GM21576 (cell line): ENCODE results near the gene MAP4K4.
A peak's percentile ranks its signal among the peaks of the same experiment; 100 is the strongest.
"Not testable (repeated sequence)": the region's sequence is repeated elsewhere in the genome, so short reads cannot be mapped to it uniquely, and the experiment has no call there.

Experiments
- ATAC-seq: cut with Tn5 transposase; IDR thresholded peaks from one replicate; pipeline ENCODE4 v1.9.1; 2021; ENCODE audit warnings: mild to moderate bottlenecking, moderate library complexity; ENCODE audit not compliant: unreplicated experiment

The MAP4K4 gene

DNA sequence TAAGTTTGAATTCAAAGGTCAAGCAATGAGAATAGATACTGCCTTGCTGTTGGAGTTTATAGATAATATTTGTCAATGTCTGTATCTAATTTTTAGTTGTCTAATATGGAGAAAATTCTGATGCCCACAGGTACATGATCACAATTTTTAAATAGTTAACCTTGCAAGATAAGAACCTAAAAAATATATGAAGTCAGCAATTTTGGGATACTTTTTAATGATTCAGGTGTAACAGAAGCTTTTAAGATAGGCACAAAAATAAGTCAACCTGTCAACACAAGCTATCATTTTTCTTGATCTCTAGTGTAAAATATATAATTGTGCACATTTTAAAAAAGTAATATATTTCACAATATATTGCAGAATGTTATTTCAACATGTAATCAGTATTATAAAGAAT lies 201.8 kb downstream of the MAP4K4 start:
- ATAC-seq = no peak

GRCh38 chr2:101899871-101900270 lies 202.4 kb downstream of the MAP4K4 start:
- no peak for ATAC-seq

GRCh38 chr2:101900375-101900774 lies 202.9 kb downstream of the MAP4K4 start:
- ATAC-seq = peak; percentile 69

DNA sequence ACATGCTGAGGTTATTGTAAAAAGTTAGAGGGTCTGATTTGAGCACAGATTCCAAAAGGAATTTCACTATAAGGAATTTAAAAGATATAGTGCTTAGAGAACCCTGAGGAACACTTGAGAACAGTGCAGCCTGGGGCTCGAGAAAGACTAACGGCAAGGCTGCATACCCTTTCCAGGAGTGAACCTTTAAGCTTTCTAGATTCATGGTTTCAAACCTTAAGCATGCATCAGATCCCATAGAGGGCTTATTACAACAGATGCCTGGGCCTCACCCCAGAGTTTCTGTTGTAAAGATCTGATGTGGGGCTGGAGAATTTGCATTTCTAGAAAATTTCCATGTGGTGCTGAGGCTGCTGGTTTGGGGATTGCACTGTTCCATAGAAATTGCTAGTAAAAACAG lies 203.7 kb downstream of the MAP4K4 start:
- no peak for ATAC-seq

GRCh38 chr2:101902169-101902568 lies 204.7 kb downstream of the MAP4K4 start:
- ATAC-seq = no peak

GRCh38 chr2:101904916-101905315 lies 207.4 kb downstream of the MAP4K4 start:
- ATAC-seq = no peak

GRCh38 chr2:101905746-101906336 lies 208.3 kb downstream of the MAP4K4 start:
- no peak for ATAC-seq

DNA sequence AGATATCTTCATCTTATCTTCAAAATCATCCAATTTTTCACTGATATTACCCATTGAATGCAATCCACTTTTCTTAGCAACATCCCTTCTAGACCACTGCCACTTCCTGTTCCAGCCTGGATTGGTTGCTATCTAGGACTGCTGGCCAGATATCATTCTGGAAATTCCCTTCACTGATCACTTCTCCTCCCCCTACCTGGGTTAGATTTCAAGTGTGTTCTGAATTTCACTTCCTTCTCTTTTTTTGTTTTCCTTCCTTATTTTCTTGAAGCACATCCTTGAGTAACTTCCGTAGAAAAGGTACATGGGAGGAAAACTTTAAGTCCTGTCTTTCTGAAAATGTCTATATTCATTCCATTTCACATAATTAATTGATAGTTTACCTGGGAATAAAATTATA lies 212.3 kb downstream of the MAP4K4 start:
- no peak for ATAC-seq

DNA sequence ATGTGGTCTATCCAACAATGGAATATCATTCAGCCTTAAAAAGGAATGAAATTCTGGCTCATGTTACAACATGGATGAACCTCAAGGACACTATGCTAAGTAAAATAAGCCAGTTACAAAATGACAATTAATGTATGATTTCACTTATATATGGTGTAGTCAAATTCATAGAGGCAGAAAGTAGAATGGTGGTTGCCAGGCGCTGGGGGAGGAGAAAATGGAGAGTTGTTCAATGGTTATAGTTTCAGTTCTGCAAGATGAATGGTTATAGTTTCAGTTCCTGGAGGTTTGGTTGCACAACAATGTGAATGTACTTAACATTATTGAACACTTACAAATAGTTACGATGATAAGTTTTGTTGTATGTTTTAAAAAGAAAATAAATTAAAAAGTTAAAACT lies 215.0 kb downstream of the MAP4K4 start:
- peak; percentile 69 for ATAC-seq

DNA sequence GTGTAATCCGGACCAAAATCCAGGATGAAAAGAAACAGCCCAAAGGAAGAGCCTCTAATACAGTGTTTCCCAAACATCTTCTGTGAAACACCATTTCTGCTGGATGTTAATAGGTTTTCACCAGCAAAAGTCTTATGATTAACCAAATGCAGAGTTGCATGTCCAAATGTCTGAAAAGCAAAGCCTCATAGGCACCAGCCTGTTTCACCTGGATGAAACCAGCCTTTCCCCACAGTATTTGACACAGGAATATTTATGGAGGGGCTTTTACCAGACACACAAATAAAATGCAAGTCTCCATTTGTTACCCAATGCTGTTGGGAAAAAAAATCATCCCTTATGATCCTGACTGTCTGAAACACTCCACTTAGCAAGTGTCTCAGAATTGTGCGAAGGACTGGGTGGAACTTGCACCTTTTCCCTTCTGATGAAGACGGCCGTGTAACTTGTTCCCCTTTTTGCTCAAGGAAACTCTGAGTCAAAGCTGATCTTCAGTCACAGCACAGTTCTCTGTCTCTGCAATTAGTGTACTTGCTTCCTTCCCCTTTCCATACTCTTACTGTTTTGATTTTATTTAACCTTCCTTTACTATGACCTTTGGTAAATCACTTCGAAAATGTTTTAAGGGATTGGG lies 223.9 kb downstream of the MAP4K4 start:
- ATAC-seq = no peak

GRCh38 chr2:101921953-101922325 lies 224.4 kb downstream of the MAP4K4 start:
- no peak for ATAC-seq

DNA sequence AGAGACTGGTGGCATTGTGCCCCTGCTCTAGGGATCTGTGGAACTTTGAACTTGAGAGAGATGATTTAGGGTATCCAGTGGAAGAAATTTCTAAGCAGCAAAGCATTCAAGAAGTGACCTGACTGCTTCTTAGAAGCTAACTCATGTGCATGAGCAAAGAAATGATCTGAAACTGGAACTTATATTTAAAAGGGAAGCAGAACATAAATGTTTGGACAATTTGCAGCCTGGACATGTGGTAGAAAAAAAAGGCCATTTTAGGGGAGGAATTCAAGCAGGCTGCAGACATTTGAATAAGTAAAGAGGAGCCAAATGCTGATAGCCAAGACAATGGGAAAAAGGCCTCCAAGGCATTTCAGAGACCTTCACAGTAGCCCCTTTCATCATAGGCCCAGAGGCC lies 226.8 kb downstream of the MAP4K4 start:
- ATAC-seq = not testable (repeated sequence)

GRCh38 chr2:101930019-101930418 lies 232.5 kb downstream of the MAP4K4 start:
- no peak for ATAC-seq

DNA sequence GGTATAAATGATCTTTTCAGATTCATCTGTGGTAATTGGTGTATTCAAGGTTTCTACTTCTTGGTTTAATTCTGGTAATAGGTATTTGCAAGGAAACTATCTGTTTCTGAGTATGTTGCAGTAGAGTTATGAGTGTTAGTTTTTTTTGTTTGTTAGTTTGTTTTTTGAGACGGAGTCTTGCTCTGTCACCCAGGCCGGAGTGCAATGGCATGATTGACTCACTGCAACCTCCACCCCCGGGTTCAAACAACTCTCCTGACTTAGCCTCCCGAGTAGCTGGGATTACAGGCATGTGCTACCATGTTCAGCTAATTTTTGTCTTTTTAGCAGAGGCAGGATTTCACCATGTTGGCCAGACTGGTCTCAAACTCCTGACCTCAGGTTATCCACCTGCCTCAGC lies 233.3 kb downstream of the MAP4K4 start:
- no peak for ATAC-seq

DNA sequence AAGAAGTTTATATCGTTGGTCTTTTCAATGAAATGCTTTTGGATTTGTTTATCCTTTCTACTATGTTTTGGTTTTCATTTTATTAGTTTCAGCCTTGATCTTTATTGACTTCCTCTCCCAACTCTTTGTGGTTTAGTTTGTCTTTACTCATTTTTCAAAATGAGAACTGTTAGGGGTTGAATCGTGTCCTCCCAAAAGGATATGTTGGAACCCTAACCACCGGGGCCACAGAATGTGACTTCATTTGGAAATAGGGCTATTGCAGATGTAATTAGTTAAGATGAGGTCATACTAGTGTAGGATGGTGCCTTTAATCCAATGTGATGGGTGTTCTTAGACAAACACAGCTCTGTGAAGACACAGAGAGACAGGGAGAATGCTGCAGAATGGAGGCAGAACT lies 233.9 kb downstream of the MAP4K4 start:
- no peak for ATAC-seq

DNA sequence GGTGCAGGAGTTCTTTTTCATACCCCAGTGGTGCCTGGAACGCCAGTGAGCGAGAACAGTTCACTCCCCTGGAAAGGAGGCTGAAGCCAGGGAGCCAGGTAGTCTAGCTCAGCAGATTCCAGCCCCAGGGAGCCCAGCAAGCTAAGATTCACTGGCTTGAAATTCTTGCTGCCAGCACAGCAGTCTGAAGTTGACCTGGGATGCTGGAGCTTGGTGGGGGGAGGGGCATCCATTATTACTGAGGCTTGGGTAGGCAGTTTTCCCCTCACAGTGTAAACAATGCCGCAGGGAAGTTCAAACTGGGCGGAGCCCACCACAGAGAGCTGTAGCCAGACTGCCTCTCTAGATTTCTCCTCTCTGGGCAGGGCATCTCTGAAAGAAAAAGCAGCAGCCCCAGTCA lies 238.3 kb downstream of the MAP4K4 start:
- not testable (repeated sequence) for ATAC-seq

GRCh38 chr2:101942851-101943250 lies 245.3 kb downstream of the MAP4K4 start:
- no peak for ATAC-seq
